HG02970 (cell line): ENCODE data around the gene ESR1.
"Not testable (repeated sequence)": the region's sequence is repeated elsewhere in the genome, so short reads cannot be mapped to it uniquely, and the experiment has no call there.

Experiments used
- ATAC-seq: cut with Tn5 transposase; IDR thresholded peaks from one replicate; pipeline ENCODE4 v1.9.1; 2021; ENCODE audit warnings: mild to moderate bottlenecking, moderate library complexity, moderate number of reproducible peaks; ENCODE audit not compliant: unreplicated experiment, low FRiP score

ESR1 gene

GRCh38 chr6:152048921-152049320, 241.4 kb downstream of the ESR1 start:
- no peak for ATAC-seq

DNA sequence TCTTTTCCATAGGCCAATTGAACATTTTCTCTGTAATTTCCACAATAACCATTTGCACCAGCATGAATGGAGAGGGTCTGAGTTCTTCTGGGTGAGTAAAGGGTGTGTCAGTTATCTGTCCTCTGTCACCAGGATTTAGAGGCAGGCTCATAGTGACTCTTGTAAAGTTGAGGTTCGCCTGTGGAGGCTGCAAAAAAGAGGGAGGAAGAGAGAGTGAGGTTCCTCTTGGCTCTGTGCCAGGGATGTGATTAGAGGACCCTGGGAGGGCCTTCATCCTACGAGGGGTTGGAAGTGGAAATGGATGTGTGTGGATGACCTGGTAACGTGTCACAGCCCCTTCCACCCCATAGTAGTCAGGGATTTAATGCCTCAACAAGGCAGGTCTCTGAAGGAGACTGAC, 242.0 kb downstream of the ESR1 start:
- no peak for ATAC-seq

GRCh38 chr6:152050451-152051195, 243.1 kb downstream of the ESR1 start:
- no peak for ATAC-seq

- no peak for ATAC-seq
Observed at GRCh38 chr6:152052061-152052460, 244.6 kb downstream of the ESR1 start.

DNA sequence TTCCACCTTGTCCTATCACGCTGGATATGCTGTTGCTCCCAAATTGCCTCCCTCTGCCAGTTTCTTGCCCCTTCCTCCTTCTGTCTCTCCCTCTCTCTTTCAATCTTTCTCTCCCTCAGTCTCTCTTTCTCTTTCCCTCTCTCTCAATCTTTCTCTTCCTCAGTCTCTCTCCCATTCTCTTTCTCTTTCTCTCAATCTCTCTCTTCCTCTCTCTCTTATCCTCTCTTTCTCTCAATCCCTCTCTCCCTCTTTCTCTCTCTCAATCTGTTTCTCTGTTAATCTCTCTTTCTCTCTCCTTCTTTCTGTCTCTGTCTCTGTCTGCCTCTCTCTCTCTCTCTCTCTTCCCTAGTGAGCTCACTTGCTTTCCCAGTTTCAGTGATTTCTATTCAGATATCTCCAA, 245.8 kb downstream of the ESR1 start:
- ATAC-seq: no peak

- ATAC-seq: no peak
Observed at GRCh38 chr6:152054441-152054840, 247.0 kb downstream of the ESR1 start.

- ATAC-seq: no peak
Observed at GRCh38 chr6:152055517-152055916, 248.0 kb downstream of the ESR1 start.

DNA sequence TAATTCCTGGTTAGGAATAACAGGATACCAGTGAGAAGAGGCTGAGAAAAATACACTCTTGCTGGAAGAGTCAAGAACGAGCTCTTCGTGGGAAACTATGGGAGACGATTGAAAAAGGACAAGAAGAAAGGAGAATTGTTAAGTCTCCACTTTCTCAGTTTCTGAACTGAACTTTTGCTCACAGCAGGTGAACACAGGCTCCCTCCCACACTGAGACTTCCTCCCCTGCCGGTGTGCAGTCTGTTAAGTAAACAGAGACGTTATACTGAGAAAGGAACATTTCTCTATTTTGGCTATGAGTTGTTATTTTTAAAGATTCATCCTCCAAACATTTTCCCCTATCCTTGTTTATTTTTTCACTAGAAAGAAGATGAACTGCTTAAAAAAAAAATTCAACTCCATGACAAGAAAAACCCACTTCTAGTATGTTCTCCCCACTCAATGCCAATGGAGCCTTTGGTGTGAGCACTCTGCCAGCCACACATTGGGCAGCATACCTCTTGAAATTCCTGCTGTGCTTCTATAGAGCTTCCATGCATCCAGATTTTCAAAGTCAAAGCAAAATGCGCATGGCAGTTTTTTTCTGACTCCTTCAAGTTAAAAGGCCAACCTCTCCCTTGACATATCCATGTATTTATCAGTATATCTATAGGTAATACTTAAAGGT, 250.5 kb downstream of the ESR1 start:
- no peak for ATAC-seq

GRCh38 chr6:152059909-152060308, 252.4 kb downstream of the ESR1 start:
- no peak for ATAC-seq

DNA sequence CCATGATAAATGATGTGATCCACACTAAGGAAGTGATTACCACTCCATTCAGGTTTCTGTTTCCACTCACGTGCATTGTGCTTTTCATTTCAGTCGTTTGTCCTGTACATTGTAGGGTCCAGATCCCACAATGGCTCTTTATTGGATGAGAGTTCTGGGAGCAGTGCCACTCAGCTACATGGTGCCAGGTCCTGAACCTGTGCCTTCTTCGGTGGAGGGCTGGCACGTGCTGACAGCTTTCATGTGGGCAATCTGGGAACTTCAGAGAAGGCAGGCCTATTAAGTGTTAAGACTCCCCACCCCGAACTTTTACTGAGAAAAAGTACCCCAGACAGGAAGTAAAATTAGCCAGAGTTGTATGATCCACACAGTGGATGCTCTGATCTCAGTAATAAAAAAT, 255.0 kb downstream of the ESR1 start:
- no peak for ATAC-seq

DNA sequence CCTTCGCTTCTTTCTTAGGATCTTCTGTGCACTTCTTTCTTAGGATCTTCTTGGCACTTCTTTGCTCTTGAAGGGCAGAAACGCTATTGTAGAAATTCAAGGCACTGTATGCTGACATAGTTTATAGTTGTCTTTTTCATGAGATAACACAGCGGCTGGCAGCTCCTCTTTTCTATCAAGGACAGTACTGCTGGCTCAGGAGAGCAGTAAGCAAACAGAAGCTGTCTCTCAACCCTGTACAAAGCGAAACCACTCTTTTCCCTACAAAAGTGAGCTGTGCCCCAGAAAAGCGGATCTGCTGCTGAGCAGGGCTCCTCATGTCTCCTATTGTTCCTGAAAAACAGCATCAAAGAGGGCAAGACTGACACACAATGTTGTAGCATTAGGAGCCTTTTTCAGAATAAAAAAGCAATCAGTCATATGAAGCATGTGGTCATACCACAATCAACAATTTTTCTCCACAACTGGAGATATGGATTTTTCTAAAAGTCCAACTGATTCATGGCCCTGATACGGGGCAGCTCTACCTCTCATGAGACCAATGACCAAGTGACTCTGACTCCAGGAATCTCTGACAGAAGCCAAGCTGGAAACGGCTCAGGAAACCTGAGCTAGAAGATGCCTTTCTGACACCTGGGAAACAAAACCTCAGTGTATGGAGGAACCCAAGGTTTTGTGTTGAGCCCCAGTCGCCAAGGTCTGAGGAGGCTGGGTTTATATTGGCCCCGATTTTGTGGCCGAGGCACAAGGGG, 255.9 kb downstream of the ESR1 start:
- no peak for ATAC-seq

DNA sequence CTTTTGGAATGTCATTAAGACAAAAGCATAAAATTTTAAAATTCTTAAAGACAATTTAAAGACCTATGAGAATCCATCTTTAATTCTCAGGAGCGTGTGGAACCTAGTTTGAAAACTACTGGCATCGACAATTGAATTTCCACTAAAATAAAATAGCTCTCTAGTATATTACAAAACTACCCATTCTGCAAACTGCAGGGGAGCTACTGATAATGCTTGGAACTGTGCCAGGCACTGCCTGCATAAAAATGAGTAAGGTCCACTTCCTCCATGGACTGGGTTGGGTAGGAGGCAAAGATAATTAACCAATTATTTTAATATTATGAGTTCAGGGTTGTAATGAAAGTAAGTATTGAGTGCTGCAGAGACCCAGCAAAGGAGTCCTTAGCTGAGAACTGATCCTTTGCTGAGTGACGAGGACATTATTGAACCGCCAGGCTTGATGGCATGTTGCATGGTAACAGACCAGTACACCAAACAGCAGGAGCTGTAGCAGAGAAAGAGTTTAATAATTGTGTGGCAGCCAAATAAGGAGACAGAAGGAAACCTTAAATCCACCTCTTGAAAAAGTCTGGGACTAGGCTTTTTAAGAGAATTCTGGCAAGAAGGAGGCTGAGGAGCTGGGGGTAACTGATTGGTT, 261.3 kb downstream of the ESR1 start:
- no peak for ATAC-seq

DNA sequence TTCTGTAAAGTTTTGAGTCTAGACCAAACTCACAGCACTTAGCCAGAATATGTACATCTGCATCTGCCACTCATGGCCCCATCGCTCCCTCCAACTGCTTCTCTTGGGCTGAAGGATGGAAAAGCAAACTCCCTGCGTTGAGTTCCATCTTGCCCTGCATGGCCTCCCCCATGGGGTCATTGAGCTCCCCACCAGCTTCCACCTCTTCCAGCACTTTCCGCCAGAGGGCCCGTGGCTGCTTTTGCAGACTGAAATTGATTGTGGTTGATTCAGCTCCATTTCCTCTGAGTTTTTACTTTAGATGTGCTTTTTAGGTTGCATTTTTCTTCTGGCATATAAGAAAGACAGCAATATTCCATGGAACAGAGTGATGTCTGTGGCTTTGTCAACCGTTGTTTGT, 263.1 kb downstream of the ESR1 start:
- no peak for ATAC-seq

GRCh38 chr6:152071318-152071717, 263.8 kb downstream of the ESR1 start:
- no peak for ATAC-seq

- ATAC-seq: no peak
Observed at GRCh38 chr6:152071843-152072242, 264.4 kb downstream of the ESR1 start.

- not testable (repeated sequence) for ATAC-seq
Observed at GRCh38 chr6:152076242-152076641, 268.8 kb downstream of the ESR1 start.

- ATAC-seq: no peak
Observed at GRCh38 chr6:152078001-152078400, 270.5 kb downstream of the ESR1 start.

GRCh38 chr6:152078804-152079203, 271.3 kb downstream of the ESR1 start:
- no peak for ATAC-seq

DNA sequence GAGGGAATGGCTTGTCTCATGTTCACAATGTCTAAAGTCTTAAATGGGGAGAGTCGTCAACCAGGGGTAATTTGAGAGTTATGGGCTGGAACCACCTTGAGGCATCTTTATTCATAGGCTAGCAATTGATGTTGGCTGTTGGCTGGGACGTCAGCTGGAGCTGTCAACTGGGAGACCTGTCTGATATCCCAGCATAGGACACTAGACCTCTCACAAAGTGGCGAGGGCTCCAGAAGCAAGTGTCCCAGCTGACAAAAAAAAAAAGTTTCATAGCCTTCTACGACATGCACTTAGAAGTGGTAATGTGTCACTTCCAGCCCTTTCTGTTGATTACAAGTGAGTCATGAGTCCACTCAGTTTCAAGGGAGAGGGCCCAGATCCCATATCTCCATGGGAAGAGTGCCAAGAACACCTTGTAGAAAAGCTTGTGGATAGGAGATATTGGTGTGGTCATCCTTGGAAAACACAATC, 278.0 kb downstream of the ESR1 start:
- ATAC-seq: no peak

DNA sequence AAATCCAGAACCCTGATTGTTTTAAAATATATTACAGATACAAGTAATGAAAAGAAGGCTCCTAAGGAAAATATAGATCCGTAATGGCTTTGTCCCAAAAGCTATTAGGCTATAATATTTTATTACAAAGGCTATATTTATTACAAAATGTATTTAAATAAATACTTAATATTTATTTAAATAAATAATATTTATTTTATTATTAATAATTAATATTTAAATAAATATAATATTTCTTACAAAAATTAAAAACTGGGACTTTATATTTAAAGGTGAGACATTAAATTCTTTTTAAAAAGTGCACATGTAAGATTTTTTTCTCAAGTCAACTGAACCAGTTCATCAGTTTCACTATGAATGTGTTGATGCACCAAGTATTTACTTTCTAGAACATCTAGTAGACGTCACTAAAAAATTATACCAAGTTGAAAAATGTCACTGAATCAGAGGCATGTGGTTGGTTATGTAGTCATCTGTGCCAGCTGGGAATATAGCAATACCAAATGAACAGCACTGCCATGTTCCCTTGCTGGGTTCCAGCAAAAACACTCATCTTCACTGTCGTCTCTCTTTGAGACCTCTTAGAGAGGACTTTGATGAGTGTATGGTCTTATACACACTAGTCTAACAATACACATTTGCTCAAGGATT, 278.9 kb downstream of the ESR1 start:
- ATAC-seq: no peak
